Measurements from ENCODE around the gene ARHGAP1.
"Not testable (repeated sequence)": the region's sequence is repeated elsewhere in the genome, so short reads cannot be mapped to it uniquely, and the experiment has no call there.

The ARHGAP1 gene

GRCh38 chr11:46722566-46723358 is 22.3 kb upstream of the ARHGAP1 start:
- no peak for DNase-seq (ENCODE audit: low read depth)

- DNase-seq (ENCODE audit: low read depth): no peak
Observed at GRCh38 chr11:46721286-46721685, 20.9 kb upstream of the ARHGAP1 start.

GRCh38 chr11:46719543-46720218 is 19.3 kb upstream of the ARHGAP1 start:
- no peak for DNase-seq (ENCODE audit: low read depth)

- no peak for DNase-seq (ENCODE audit: low read depth)
Observed at GRCh38 chr11:46719048-46719542, 18.7 kb upstream of the ARHGAP1 start, which contains the start of gene F2. Gene F2 (plus strand): TSS chr11:46719213. CDS start chr11:46719236, 23 bp downstream.

GRCh38 chr11:46718155-46719019 is 18.0 kb upstream of the ARHGAP1 start:
- DNase-seq (ENCODE audit: low read depth): no peak

- not testable (repeated sequence) for DNase-seq (ENCODE audit: low read depth)
Observed at GRCh38 chr11:46717825-46718154, 17.4 kb upstream of the ARHGAP1 start.

GRCh38 chr11:46712874-46713576 is 12.6 kb upstream of the ARHGAP1 start:
- no peak for DNase-seq (ENCODE audit: low read depth)

GRCh38 chr11:46711303-46711702 is 10.9 kb upstream of the ARHGAP1 start:
- DNase-seq (ENCODE audit: low read depth): no peak

GRCh38 chr11:46710821-46711269 is 10.4 kb upstream of the ARHGAP1 start:
- DNase-seq (ENCODE audit: low read depth): no peak

GRCh38 chr11:46709351-46709750 is 8.9 kb upstream of the ARHGAP1 start:
- not testable (repeated sequence) for DNase-seq (ENCODE audit: low read depth)

GRCh38 chr11:46706886-46707285 is 6.5 kb upstream of the ARHGAP1 start:
- no peak for DNase-seq (ENCODE audit: low read depth)

- DNase-seq (ENCODE audit: low read depth): no peak
Observed at GRCh38 chr11:46705070-46705688, 4.8 kb upstream of the ARHGAP1 start.

GRCh38 chr11:46701078-46701654 is 747 bp upstream of the ARHGAP1 start:
- no peak for DNase-seq (ENCODE audit: low read depth)

- no peak for DNase-seq (ENCODE audit: low read depth)
Observed at GRCh38 chr11:46698597-46698996, 1.8 kb downstream of the ARHGAP1 start.

- no peak for DNase-seq (ENCODE audit: low read depth)
Observed at GRCh38 chr11:46697723-46698122, 2.7 kb downstream of the ARHGAP1 start.

- no peak for DNase-seq (ENCODE audit: low read depth)
Observed at GRCh38 chr11:46697303-46697702, 3.1 kb downstream of the ARHGAP1 start.

GRCh38 chr11:46696212-46696558 is 4.2 kb downstream of the ARHGAP1 start:
- DNase-seq (ENCODE audit: low read depth): no peak

GRCh38 chr11:46695345-46696211 is 4.8 kb downstream of the ARHGAP1 start:
- DNase-seq (ENCODE audit: low read depth): no peak

GRCh38 chr11:46694607-46695006 is 5.8 kb downstream of the ARHGAP1 start:
- no peak for DNase-seq (ENCODE audit: low read depth)

- DNase-seq (ENCODE audit: low read depth): no peak
Observed at GRCh38 chr11:46694072-46694471, 6.3 kb downstream of the ARHGAP1 start.

Measured in stimulated activated CD8-positive, alpha-beta memory T cell treated with anti-CD3 and anti-CD28 coated beads, Interleukin-4, amount 100 ng/mL, for 24 hours (primary cell).